DND-41 (cell line): Measurements from ENCODE around the gene ZDHHC14.

Experiments
- ATAC-seq: fragments of 200-7000 bp; cut with Tn5 transposase; 3 replicates; pipeline ENCODE4 v1.9.1; 2021; ENCODE audit warnings: low read depth; ENCODE audit not compliant: insufficient read depth
- DNase-seq: peaks from one replicate; pipeline ENCODE4 v3.0.0-alpha.2; 2020
- H2AFZ ChIP-seq: 2 replicates; pipeline ENCODE4 v1.6.0; 2012; ENCODE audit warnings: low read depth, low read length
- H3K27ac ChIP-seq: 2 replicates; pipeline ENCODE4 v1.5.1; 2012; ENCODE audit warnings: low read length, inconsistent platforms
- H3K27me3 ChIP-seq: fragments of 200-600 bp; sonication (generic); 2 replicates; pipeline ENCODE4 v1.6.0; 2012; ENCODE audit warnings: low read length, mild to moderate bottlenecking, inconsistent platforms; ENCODE audit not compliant: insufficient read depth, poor library complexity
- H3K36me3 ChIP-seq: 2 replicates; pipeline ENCODE4 v1.5.1; 2012; ENCODE audit warnings: low read length, inconsistent platforms; ENCODE audit not compliant: insufficient read depth
- H3K4me1 ChIP-seq: 2 replicates; pipeline ENCODE4 v1.5.1; 2012; ENCODE audit warnings: mild to moderate bottlenecking, low read length; ENCODE audit not compliant: insufficient read depth
- H3K4me2 ChIP-seq: 2 replicates; pipeline ENCODE4 v1.6.0; 2012; ENCODE audit warnings: mild to moderate bottlenecking, moderate library complexity, low read length, inconsistent platforms; ENCODE audit not compliant: insufficient read depth
- H3K4me3 ChIP-seq, 2 experiments: fragments of 200-600 bp in 1 of 2; shearing (Covaris generic) in 1 of 2; 2 replicates each; pipeline ENCODE4 v1.5.1; 2012 to 2016; ENCODE audit warnings: inconsistent platforms in 2 of 2, low read length in 2 of 2, mild to moderate bottlenecking in 2 of 2, low read depth in 1 of 2, moderate library complexity in 1 of 2
- H3K79me2 ChIP-seq: 2 replicates; pipeline ENCODE4 v1.6.0; 2012; ENCODE audit warnings: low read length, inconsistent platforms; ENCODE audit not compliant: insufficient read depth
- H3K9ac ChIP-seq: 2 replicates; pipeline ENCODE4 v1.6.0; 2012; ENCODE audit warnings: low read depth, mild to moderate bottlenecking, inconsistent platforms, low read length, moderate library complexity
- H3K9me3 ChIP-seq: 2 replicates; pipeline ENCODE4 v1.5.1; 2012; ENCODE audit warnings: low read length, moderate library complexity, mild to moderate bottlenecking, inconsistent platforms; ENCODE audit not compliant: insufficient read depth, severe bottlenecking
- H4K20me1 ChIP-seq: 2 replicates; pipeline ENCODE4 v1.6.0; 2012; ENCODE audit warnings: low read length; ENCODE audit not compliant: insufficient read depth
- CTCF ChIP-seq: IDR thresholded peaks from 2 replicates; pipeline ENCODE4 v1.5.1; 2012; ENCODE audit warnings: borderline replicate concordance, low read length, moderate library complexity, mild to moderate bottlenecking; ENCODE audit not compliant: poor library complexity, severe bottlenecking; ENCODE audit errors: extremely low read depth
- EZH2 ChIP-seq: IDR thresholded peaks from 3 replicates; pipeline ENCODE4 v1.6.1; 2012; ENCODE audit warnings: borderline replicate concordance, low read depth, mild to moderate bottlenecking, moderate library complexity, low read length, inconsistent platforms; ENCODE audit not compliant: severe bottlenecking

The ZDHHC14 gene

DNA sequence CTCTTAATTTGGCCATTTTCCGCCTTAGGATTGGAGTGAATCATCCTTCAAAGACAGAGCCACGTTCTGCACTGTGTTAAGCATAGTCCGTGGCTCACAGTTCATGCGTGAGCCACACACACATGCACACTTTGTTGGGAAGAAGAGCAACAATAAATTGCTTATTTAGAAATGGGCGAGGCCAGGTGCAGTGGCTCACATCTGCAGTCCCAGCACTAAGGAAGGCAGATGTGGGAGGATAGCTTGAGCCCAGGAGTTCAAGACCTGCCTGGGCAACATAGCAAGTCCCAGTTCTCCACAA is 131.3 kb downstream of the ZDHHC14 start:
- TF ChIP-seq EZH2 (no peak), CTCF (no peak)
- H2AFZ ChIP-seq: no peak overlapping the region
- DNase-seq (no peak), ATAC-seq (no peak)
- H3K27me3 ChIP-seq: no peaks in the 10 kb centered on the region
- H3K9me3 ChIP-seq: no peaks in the 10 kb centered on the region
- H3K36me3 ChIP-seq: no peaks in the 10 kb centered on the region
- no peaks in the 10 kb centered on the region for H4K20me1 ChIP-seq
- no peak overlapping the region for H3K4me3 ChIP-seq
- no peak overlapping the region for H3K9ac ChIP-seq
- H3K27ac ChIP-seq: no peak overlapping the region
- H3K4me2 ChIP-seq: no peak overlapping the region
- no peaks in the 10 kb centered on the region for H3K79me2 ChIP-seq
- H3K4me1 ChIP-seq: no peaks in the 10 kb centered on the region

DNA sequence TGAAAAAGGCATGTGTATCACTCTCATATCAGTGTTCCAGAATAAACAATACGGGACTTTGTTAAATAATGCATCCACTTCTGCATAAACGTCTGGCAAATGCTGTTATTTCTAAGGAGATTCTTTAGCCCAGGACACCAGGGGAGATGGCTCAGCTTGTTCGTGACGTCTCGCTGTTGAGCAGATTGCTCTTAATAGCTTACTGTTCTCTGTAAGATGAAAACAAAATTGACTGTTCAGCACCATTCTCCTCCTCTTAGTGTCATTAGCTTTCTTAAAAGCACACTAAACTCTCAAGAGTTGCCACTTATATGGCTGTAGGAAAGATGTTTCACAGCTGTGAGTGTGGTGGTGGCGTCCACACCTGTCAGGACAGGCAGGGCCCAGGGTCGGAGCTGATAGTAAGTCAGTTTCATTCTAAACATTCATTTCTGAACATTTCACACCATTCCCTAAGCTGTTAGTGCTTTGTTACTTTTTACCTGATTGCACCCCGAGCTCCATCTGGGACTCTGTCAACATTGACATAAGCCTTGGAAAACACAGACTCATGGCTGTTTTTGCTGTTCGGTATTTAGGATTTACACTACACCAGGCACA is 132.1 kb downstream of the ZDHHC14 start:
- ATAC-seq (no peak), DNase-seq (no peak)
- H3K9ac ChIP-seq: no peak overlapping the region
- no peak overlapping the region for H3K27ac ChIP-seq
- H3K4me2 ChIP-seq: no peak overlapping the region
- H3K4me3 ChIP-seq: no peak overlapping the region
- H3K36me3 ChIP-seq: no peaks in the 10 kb centered on the region
- no peaks in the 10 kb centered on the region for H4K20me1 ChIP-seq
- H3K27me3 ChIP-seq: no peaks in the 10 kb centered on the region
- H3K79me2 ChIP-seq: no peaks in the 10 kb centered on the region
- TF ChIP-seq CTCF: no peak
- no peak for TF ChIP-seq EZH2
- no peaks in the 10 kb centered on the region for H3K4me1 ChIP-seq
- H2AFZ ChIP-seq: no peak overlapping the region
- H3K9me3 ChIP-seq: no peaks in the 10 kb centered on the region

DNA sequence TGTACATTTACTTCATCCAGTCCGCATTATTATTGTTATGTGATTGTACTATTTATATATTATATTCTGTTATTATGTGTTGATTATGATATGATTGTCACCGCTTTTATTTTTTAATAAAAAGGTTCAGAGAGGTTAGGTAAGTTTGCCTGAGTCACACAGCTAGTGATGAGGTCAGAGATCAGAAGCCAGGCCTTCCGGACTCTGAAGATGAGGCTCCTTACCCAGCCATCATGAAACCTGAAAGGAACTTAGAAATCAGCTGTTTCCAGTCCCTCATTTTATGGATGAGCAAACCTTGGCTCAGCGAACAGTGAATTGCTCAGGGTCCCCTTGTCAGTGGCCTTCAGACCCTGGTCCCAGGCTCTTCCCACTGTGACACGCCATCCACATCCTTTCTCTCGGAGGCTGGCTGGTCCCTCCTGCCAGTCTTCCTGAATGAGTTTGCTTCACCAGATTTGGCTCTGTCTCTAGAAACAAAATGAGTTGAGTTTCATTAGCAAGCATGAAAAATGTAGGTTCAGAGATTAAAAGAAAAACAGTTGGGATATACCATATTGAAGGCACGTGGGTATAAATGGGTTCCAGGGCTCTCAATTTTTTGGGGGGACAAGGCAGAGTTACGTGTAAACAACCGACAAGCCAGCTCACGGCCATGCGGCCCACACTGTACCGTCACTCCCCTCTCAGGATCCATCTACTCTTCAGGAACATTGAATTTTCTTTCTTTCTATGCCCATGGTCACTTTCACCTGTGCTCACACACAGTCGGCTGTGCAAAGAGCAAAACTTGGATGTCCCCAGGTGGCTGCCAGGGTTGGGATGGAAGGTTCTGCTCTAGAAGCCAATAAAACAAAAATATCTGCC is 132.9 kb downstream of the ZDHHC14 start:
- no peak for TF ChIP-seq EZH2
- TF ChIP-seq CTCF: no peak
- ATAC-seq (no peak), DNase-seq (no peak)
- Histone ChIP-seq H3K4me2 (no peak overlapping the region), H3K4me3 (no peak overlapping the region), H3K79me2 (no peaks in the 10 kb centered on the region), H3K27ac (no peak overlapping the region), H3K4me1 (no peaks in the 10 kb centered on the region), H3K36me3 (no peaks in the 10 kb centered on the region), H2AFZ (no peak overlapping the region), H3K27me3 (no peaks in the 10 kb centered on the region), H4K20me1 (no peaks in the 10 kb centered on the region), H3K9me3 (no peaks in the 10 kb centered on the region), H3K9ac (no peak overlapping the region)
